GM13977 (cell line): ENCODE data around the gene NAXD.
"Not testable (repeated sequence)": the region's sequence is repeated elsewhere in the genome, so short reads cannot be mapped to it uniquely, and the experiment has no call there.

Source experiments
- DNase-seq: peaks from one replicate; pipeline ENCODE4 v3.0.0; 2012; ENCODE audit warnings: low spot score
- in situ Hi-C: fragments of 300-500 bp; cut with MboI; formaldehyde crosslinking; loops from one replicate; pipeline ENCODE4 v1.12.0; 2022; ENCODE audit warnings: low sequenced_read_pairs, low pct_unique_long_range_greater_than_20kb, mixed read lengths, inconsistent platforms; ENCODE audit not compliant: unreplicated experiment
- TF ChIP-seq, protein P1 (sequence below): IDR thresholded peaks from 2 replicates; pipeline ENCODE4 v1.5.1; 2012; ENCODE audit warnings: mild to moderate bottlenecking, control low read depth; ENCODE audit not compliant: insufficient read depth; ENCODE audit errors: extremely low read depth, missing control alignments

The NAXD gene

GRCh38 chr13:110627761-110628476, 12.6 kb downstream of the NAXD start:
- in situ Hi-C loops = no loop called here
- TF ChIP-seq, protein P1, sequence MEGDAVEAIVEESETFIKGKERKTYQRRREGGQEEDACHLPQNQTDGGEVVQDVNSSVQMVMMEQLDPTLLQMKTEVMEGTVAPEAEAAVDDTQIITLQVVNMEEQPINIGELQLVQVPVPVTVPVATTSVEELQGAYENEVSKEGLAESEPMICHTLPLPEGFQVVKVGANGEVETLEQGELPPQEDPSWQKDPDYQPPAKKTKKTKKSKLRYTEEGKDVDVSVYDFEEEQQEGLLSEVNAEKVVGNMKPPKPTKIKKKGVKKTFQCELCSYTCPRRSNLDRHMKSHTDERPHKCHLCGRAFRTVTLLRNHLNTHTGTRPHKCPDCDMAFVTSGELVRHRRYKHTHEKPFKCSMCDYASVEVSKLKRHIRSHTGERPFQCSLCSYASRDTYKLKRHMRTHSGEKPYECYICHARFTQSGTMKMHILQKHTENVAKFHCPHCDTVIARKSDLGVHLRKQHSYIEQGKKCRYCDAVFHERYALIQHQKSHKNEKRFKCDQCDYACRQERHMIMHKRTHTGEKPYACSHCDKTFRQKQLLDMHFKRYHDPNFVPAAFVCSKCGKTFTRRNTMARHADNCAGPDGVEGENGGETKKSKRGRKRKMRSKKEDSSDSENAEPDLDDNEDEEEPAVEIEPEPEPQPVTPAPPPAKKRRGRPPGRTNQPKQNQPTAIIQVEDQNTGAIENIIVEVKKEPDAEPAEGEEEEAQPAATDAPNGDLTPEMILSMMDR = no peak
- no peak for DNase-seq

DNA sequence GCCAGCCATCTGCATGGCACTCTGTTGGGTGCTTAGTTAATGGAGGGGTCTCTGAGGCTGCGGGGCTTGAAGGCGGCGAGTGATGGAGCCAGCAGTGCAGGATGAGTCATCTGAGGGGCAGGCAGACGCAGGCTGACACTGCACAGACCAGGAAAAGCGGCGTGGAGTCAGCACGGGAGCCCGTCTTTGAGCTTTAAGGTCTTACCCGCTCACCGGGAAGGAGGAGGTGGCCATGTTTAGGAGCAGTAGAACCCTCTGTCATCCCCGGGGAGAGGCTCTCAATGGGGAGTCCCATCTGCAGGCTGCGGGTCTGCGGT, 13.1 kb downstream of the NAXD start:
- TF ChIP-seq, protein P1 = no peak
- in situ Hi-C loops = no loop called here
- no peak for DNase-seq

DNA sequence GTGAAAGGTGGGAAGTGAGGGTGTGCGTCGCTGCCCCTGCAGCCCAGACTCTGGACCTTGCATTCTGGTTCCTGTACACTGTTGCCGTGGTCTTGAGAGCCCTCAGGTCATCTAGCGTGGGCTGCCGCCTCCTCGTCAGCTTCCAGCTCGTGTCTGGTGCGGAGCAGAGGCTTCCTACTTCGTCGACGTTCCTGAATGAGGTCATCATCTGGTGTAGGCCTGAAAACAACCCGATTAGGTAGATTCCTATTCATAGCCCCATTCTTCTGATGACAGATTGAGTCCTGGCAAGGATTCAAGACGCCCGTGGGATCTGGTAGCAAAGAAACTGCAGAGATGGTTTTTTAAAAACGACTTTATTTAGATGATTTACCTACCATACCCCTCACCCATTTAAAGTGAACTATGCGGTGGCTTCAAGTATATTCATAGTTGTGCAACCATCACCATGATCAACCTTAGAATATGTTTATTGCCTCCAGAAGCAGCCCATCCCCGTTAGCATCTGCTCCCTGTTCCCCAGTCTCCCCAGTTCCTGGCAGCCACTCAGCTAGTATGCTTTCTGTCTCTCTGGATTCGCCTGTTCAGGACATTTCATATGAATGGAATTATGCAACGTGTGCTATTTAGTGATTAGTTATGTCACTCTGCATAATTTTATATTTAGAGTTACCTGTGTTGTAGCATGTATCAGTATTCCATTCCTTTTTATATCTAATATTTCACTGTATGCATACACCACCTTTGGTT, 13.8 kb downstream of the NAXD start:
- no peak for DNase-seq
- in situ Hi-C loops = no loop called here
- TF ChIP-seq, protein P1 = no peak

GRCh38 chr13:110629735-110630134, 14.4 kb downstream of the NAXD start:
- in situ Hi-C loops = no loop called here
- DNase-seq = no peak
- TF ChIP-seq, protein P1 = no peak

DNA sequence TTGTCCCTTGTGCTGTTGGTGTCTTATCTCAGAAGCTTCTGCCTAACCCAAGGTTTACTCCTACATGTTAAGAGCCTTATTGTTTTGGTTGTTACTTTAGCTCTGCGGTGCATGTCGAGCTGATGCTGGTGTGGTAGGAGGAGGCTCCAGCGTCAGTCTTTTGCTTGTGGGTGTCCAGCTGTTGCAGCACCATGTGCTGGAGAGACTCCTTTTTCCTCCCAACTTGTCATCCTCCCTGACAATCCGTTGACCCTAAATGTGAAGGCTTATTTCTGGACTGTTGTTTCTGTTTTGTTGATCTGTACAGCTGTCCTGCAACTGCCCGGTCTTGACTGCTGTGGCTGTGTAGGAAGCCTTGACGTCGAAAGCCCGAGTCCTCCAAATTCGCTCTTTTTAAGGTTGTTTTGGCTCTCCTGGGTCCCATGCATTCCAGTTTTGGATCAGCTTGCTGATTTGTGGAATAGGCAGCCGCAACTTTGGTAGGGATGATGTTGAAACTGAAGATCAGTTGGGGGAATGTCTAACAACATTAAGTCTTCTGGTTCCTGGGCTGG, 15.3 kb downstream of the NAXD start:
- no peak for DNase-seq
- in situ Hi-C loops = no loop called here
- TF ChIP-seq, protein P1 = no peak

- DNase-seq, in situ Hi-C loops: not testable (repeated sequence)
These were observed 16.9 kb downstream of the NAXD start for GRCh38 chr13:110632255-110632654.

DNA sequence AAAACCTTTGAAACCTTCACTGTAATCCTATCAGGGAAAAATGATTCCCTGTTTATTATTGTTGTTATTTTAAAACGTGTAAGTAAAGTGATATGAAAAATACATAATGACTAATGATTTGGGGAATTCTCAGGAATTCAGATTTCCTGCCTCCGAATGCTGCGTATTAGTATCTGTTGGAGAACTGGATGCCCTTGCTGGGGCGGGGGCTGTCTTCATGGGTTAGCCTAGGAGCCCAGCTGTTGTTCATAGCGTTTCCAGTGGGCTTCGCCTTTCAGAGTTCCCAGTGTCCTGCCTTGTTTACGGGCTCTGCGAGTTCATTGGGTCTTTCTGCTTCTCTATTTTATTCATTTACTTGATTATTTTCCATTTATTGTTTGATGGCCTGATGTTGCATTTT, 18.4 kb downstream of the NAXD start:
- no peak for DNase-seq
- in situ Hi-C loops = no loop called here
- TF ChIP-seq, protein P1 = no peak
